ENCODE results near the gene NEMP1. TPM values are rescaled to one million over a fixed set of nuclear protein-coding genes. Genes with fewer than 3 reads are reported as not detected.

Gene NEMP1
- total RNA-seq, 1 donor from 2014 or later, result 27.6 TPM

- Mint-ChIP-seq H3K36me3 (ENCODE audit: low read depth) (peaks cover 49% of the 10 kb centered on the region), H3K4me3 (peak overlapping the region; percentile 67), H3K27ac (peak overlapping the region; percentile 19), H3K4me1 (peaks cover 72% of the 10 kb centered on the region), H3K9me3 (no peaks in the 10 kb centered on the region), H3K27me3 (no peaks in the 10 kb centered on the region)
- DNase-seq (no peak), ATAC-seq (ENCODE audit: low read depth) (no peak)
- POLR2A ChIA-PET, result interaction anchor here (16.5 kb wide), 2 partner anchors 13 to 17 kb away, joined by 337 to 692 read pairs; partner anchors contain the start of genes NEMP1 and STAT6
- no peak for TF ChIP-seq CTCF (IDR thresholded peaks at IDR 0.05)
- CTCF ChIA-PET, result interaction anchor here (0.7 to 10.6 kb wide), 3 partner anchors 21 to 33 kb away, joined by 3 to 102 read pairs (median 11); partner anchors contain the start of gene STAT6
- intact Hi-C loops (cut with micrococcal nuclease), result no loop called here
Observed at GRCh38 chr12:57090924-57091637, 12.5 kb upstream of the NEMP1 start.

GRCh38 chr12:57090490-57090889, 11.9 kb upstream of the NEMP1 start:
- intact Hi-C loops (cut with micrococcal nuclease), result no loop called here
- POLR2A ChIA-PET, result interaction anchor here (0.6 to 16.5 kb wide), 4 partner anchors 14 to 364 kb away, joined by 3 to 692 read pairs (median 172); partner anchors contain the start of genes NEMP1 and STAT6
- ATAC-seq (ENCODE audit: low read depth) (no peak), DNase-seq (no peak)
- CTCF ChIA-PET, result interaction anchor here (2.0 to 10.6 kb wide), 2 partner anchors 20 to 21 kb away, joined by 11 to 102 read pairs; partner anchors contain the start of gene STAT6
- Mint-ChIP-seq H3K9me3 (no peaks in the 10 kb centered on the region), H3K4me1 (peaks cover 72% of the 10 kb centered on the region), H3K36me3 (ENCODE audit: low read depth) (peaks cover 44% of the 10 kb centered on the region), H3K27me3 (no peaks in the 10 kb centered on the region), H3K4me3 (peak overlapping the region; percentile 67), H3K27ac (peak overlapping the region; percentile 19)
- TF ChIP-seq CTCF (IDR thresholded peaks at IDR 0.05), result no peak

- TF ChIP-seq CTCF (IDR thresholded peaks at IDR 0.05), result no peak
- ChIA-PET CTCF (interaction anchor here (2.0 to 10.6 kb wide), 2 partner anchors 19 to 22 kb away, joined by 11 to 102 read pairs; partner anchors contain the start of gene STAT6), POLR2A (interaction anchor here (0.6 to 16.5 kb wide), 8 partner anchors 15 to 992 kb away, joined by 3 to 692 read pairs (median 5); partner anchors contain the start of genes NEMP1 and STAT6)
- Mint-ChIP-seq H3K27ac (peak overlapping the region; percentile 85), H3K9me3 (no peaks in the 10 kb centered on the region), H3K27me3 (no peaks in the 10 kb centered on the region), H3K4me3 (peak overlapping the region; percentile 91), H3K4me1 (peaks cover 64% of the 10 kb centered on the region), H3K36me3 (ENCODE audit: low read depth) (peaks cover 35% of the 10 kb centered on the region)
- DNase-seq, result peak; percentile 59
- ATAC-seq (ENCODE audit: low read depth), result no peak
- intact Hi-C loops (cut with micrococcal nuclease), result loop anchor here (5.0 kb wide), 2 partner anchors 402 to 972 kb away; partner anchors contain the start of genes PTGES3, RPL41 and ZC3H10
Observed at GRCh38 chr12:57089271-57090245, 11.0 kb upstream of the NEMP1 start.

GRCh38 chr12:57088354-57089270, 10.0 kb upstream of the NEMP1 start, which contains the start of gene NAB2:
Gene NAB2, plus strand, starts transcription at chr12:57089114. Its CDS starts 158 bp downstream, at chr12:57089272.
- Mint-ChIP-seq H3K36me3 (ENCODE audit: low read depth) (peaks cover 30% of the 10 kb centered on the region), H3K27me3 (no peaks in the 10 kb centered on the region), H3K4me3 (peak within 1 kb of the TSS; percentile 91), H3K9me3 (no peaks in the 10 kb centered on the region), H3K4me1 (peaks cover 55% of the 10 kb centered on the region), H3K27ac (peak within 1 kb of the TSS; percentile 96)
- POLR2A ChIA-PET, result interaction anchor here (0.6 to 16.5 kb wide), 12 partner anchors 14 to 991 kb away, joined by 3 to 692 read pairs (median 3); partner anchors contain the start of genes NEMP1 and STAT6
- intact Hi-C loops (cut with micrococcal nuclease), result loop anchor here (1.0 to 5.0 kb wide), 4 partner anchors 24 to 971 kb away; partner anchors contain the start of genes PRIM1, PTGES3, RPL41 and ZC3H10
- CTCF ChIA-PET, result interaction anchor here (3.0 to 10.6 kb wide), 2 partner anchors 18 to 23 kb away, joined by 22 to 102 read pairs; partner anchors contain the start of gene STAT6
- TF ChIP-seq CTCF (IDR thresholded peaks at IDR 0.05), result no peak
- ATAC-seq (ENCODE audit: low read depth) (peak; percentile 66), DNase-seq (peak; percentile 89)

Measured in activated B cell treated with CpG ODN at 0.5 μM for 24 hours (primary cell).